GM12878 (cell line): Measurements from ENCODE around the gene LMAN2. TPM values are rescaled to one million over a fixed set of nuclear protein-coding genes. Genes with fewer than 3 reads are reported as not detected.
A peak's percentile ranks its signal among the peaks of the same experiment; 100 is the strongest.

ENCODE experiments used
- ATF7 ChIP-seq: fragments of 450-650 bp; IDR thresholded peaks from 2 replicates; pipeline ENCODE4 v1.6.1; 2016; ENCODE audit warnings: low read depth, mild to moderate bottlenecking
- CEBPB ChIP-seq, 2 experiments: fragments of 150-350 bp in 1 of 2; IDR thresholded peaks; 2 replicates each; pipeline ENCODE4 v1.6.1; 2012 to 2014; ENCODE audit warnings: low read depth in 2 of 2, low read length in 2 of 2, borderline replicate concordance in 1 of 2, inconsistent platforms in 1 of 2
- KAT2A ChIP-seq: conservative IDR thresholded peaks from 2 replicates; pipeline ENCODE4 v1.6.1; 2011; ENCODE audit warnings: low read depth, low read length; ENCODE audit not compliant: control insufficient read depth
- MTA2 ChIP-seq: fragments of 450-650 bp; IDR thresholded peaks from 2 replicates; pipeline ENCODE4 v1.6.1; 2016; ENCODE audit warnings: low read depth, mild to moderate bottlenecking, moderate library complexity
- MYB ChIP-seq: fragments of 150-350 bp; IDR thresholded peaks from 2 replicates; pipeline ENCODE4 v1.6.1; 2014; ENCODE audit warnings: mild to moderate bottlenecking, low read depth, low read length, borderline replicate concordance
- NR2F1 ChIP-seq: fragments of 450-650 bp; conservative IDR thresholded peaks from 2 replicates; pipeline ENCODE4 v1.6.1; 2017; ENCODE audit warnings: mild to moderate bottlenecking
- POLR2A ChIP-seq: IDR thresholded peaks from 2 replicates; pipeline ENCODE4 v1.6.1; 2011; ENCODE audit warnings: low read depth, mild to moderate bottlenecking, low read length
- RAD51 ChIP-seq: fragments of 450-650 bp; IDR thresholded peaks from 2 replicates; pipeline ENCODE4 v1.6.1; 2016; ENCODE audit warnings: moderate library complexity, mild to moderate bottlenecking, inconsistent platforms
- SIN3A ChIP-seq: IDR thresholded peaks from 2 replicates; pipeline ENCODE4 v1.6.1; 2012; ENCODE audit warnings: low read depth, low read length, improper control_type of control experiment
- SUZ12 ChIP-seq: fragments of 200-600 bp; sonication (generic); IDR thresholded peaks from one replicate; pipeline ENCODE4 v1.6.1; 2018; ENCODE audit warnings: antibody characterized with exemption, mild to moderate bottlenecking; ENCODE audit not compliant: unreplicated experiment
- ZNF207 ChIP-seq: fragments of 450-650 bp; IDR thresholded peaks from 2 replicates; pipeline ENCODE4 v1.6.1; 2014; ENCODE audit warnings: antibody characterized with exemption, mild to moderate bottlenecking, borderline replicate concordance
- polyA plus RNA-seq, 11 experiments: library from polyadenylated mRNA; depleted of rRNA in 4 of 11; unstranded in 6 of 11; stranded (reverse) in 5 of 11; fragments of >200 nt; fragmentation: Nextera tagmentation in 4 of 11; fragmentation: Illumina TruSeq in 1 of 11; extraction: Ambion mirVana in 4 of 11; extraction: Trizol in 1 of 11; gene quantifications; 1 replicate in 1 of 11; 2 replicates in 10 of 11; pipeline versions ENCODE4 v1.2.1 to v1.2.3, GENCODE V29; 2011 to 2016; ENCODE audit warnings: inconsistent platforms in 2 of 11, missing spikeins in 2 of 11, low read depth in 1 of 11
- total RNA-seq, 4 experiments: library from RNA; depleted of rRNA in 3 of 4; stranded (reverse); fragments of >200 nt in 3 of 4; fragmentation: Illumina TruSeq in 1 of 4; extraction: Trizol in 1 of 4; gene quantifications; 2 replicates each; pipeline versions ENCODE4 v1.2.1 to v1.2.3, GENCODE V29; 2013 to 2021
- TF ChIP-seq, protein P1 (sequence below): fragments of 450-650 bp; IDR thresholded peaks from 2 replicates; pipeline ENCODE4 v1.6.1; 2017; ENCODE audit warnings: mild to moderate bottlenecking, moderate library complexity
- TF ChIP-seq, protein P2 (sequence below): IDR thresholded peaks from 2 replicates; pipeline ENCODE4 v1.6.1; 2012; ENCODE audit warnings: low read length, inconsistent platforms
- TF ChIP-seq, protein P3 (sequence below): fragments of 450-650 bp; conservative IDR thresholded peaks from 2 replicates; pipeline ENCODE4 v1.6.1; 2017; ENCODE audit warnings: mild to moderate bottlenecking, moderate library complexity
- TF ChIP-seq, protein P4 (sequence below): fragments of 450-650 bp; IDR thresholded peaks from 2 replicates; pipeline ENCODE4 v1.6.1; 2017; ENCODE audit warnings: mild to moderate bottlenecking, moderate library complexity
- TF ChIP-seq, protein P5 (sequence below): IDR thresholded peaks from 2 replicates; pipeline ENCODE4 v1.6.1; 2011; ENCODE audit warnings: borderline replicate concordance, low read depth, mild to moderate bottlenecking, moderate library complexity, mixed read lengths, low read length; ENCODE audit not compliant: insufficient read depth; ENCODE audit errors: extremely low read length

LMAN2 gene
- total and polyA plus RNA-seq, 10 of the 15 experiments (the other 5 are each of a cell fraction or from before 2014, with no cell fraction given): 2.4 to 264 (median 147) TPM

DNA sequence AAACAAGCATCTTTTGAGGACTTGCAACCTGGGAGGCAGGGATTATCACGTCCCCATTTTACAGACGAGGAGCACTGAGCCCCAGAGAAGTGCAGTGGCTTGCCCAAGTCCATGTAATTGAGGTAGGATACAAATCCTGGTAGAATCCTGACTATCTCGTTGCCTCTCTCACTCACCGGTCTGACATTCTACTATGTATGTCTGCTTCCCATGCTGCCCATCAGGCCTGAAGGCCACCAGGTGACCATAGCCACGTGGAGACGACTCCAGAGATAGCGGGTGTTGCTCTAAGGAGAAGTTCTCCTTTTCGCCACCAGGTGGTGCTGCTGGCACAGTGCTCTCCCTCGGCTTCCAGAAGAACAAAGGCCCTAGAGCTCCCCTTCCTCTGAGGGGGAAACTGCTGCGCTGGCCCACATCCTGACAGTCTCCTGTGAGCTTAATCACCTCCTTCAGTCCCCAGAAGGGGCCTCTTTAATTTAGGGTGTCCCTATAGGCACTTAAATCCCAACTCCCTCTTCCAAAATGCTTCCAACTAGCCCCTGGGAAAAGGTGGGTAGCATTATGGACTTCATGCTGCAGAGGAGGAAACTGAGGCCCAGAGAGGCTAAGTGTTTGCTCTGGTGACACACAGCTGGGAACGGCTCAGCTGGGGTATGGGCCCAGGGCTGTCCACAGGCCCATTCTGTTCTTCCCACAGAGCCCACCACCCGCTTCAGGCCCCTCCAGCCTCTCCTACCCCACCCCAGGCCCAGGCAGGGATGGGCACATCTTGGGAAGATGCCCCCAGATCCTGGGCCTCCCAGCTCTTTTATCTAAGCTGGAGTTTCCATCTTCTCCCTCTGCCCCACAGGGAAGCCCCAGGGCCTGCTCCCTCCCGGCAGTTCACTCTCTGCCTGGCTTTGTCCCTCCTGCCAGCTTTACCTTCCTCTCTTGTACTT is 39.2 kb upstream of the LMAN2 start (continued):
- TF ChIP-seq, protein P1, sequence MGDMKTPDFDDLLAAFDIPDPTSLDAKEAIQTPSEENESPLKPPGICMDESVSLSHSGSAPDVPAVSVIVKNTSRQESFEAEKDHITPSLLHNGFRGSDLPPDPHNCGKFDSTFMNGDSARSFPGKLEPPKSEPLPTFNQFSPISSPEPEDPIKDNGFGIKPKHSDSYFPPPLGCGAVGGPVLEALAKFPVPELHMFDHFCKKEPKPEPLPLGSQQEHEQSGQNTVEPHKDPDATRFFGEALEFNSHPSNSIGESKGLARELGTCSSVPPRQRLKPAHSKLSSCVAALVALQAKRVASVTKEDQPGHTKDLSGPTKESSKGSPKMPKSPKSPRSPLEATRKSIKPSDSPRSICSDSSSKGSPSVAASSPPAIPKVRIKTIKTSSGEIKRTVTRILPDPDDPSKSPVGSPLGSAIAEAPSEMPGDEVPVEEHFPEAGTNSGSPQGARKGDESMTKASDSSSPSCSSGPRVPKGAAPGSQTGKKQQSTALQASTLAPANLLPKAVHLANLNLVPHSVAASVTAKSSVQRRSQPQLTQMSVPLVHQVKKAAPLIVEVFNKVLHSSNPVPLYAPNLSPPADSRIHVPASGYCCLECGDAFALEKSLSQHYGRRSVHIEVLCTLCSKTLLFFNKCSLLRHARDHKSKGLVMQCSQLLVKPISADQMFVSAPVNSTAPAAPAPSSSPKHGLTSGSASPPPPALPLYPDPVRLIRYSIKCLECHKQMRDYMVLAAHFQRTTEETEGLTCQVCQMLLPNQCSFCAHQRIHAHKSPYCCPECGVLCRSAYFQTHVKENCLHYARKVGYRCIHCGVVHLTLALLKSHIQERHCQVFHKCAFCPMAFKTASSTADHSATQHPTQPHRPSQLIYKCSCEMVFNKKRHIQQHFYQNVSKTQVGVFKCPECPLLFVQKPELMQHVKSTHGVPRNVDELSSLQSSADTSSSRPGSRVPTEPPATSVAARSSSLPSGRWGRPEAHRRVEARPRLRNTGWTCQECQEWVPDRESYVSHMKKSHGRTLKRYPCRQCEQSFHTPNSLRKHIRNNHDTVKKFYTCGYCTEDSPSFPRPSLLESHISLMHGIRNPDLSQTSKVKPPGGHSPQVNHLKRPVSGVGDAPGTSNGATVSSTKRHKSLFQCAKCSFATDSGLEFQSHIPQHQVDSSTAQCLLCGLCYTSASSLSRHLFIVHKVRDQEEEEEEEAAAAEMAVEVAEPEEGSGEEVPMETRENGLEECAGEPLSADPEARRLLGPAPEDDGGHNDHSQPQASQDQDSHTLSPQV: no peak
- TF ChIP-seq CEBPB (IDR thresholded peaks at IDR 0.05; ENCODE audit: borderline replicate concordance in 1 of 2, low read depth in 2 of 2, low read length in 2 of 2) (no peak), ATF7 (no peak), ZNF207 (0 out of 2 replicates have a peak, but pooled peaks have one; percentile 43), MYB (no peak), MTA2 (no peak), NR2F1 (no peak), SUZ12 (no peak), RAD51 (peak; percentile 95), KAT2A (no peak), POLR2A (no peak), SIN3A (peak; percentile 76)
- TF ChIP-seq, protein P2, sequence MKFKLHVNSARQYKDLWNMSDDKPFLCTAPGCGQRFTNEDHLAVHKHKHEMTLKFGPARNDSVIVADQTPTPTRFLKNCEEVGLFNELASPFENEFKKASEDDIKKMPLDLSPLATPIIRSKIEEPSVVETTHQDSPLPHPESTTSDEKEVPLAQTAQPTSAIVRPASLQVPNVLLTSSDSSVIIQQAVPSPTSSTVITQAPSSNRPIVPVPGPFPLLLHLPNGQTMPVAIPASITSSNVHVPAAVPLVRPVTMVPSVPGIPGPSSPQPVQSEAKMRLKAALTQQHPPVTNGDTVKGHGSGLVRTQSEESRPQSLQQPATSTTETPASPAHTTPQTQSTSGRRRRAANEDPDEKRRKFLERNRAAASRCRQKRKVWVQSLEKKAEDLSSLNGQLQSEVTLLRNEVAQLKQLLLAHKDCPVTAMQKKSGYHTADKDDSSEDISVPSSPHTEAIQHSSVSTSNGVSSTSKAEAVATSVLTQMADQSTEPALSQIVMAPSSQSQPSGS: no peak
- TF ChIP-seq, protein P3, sequence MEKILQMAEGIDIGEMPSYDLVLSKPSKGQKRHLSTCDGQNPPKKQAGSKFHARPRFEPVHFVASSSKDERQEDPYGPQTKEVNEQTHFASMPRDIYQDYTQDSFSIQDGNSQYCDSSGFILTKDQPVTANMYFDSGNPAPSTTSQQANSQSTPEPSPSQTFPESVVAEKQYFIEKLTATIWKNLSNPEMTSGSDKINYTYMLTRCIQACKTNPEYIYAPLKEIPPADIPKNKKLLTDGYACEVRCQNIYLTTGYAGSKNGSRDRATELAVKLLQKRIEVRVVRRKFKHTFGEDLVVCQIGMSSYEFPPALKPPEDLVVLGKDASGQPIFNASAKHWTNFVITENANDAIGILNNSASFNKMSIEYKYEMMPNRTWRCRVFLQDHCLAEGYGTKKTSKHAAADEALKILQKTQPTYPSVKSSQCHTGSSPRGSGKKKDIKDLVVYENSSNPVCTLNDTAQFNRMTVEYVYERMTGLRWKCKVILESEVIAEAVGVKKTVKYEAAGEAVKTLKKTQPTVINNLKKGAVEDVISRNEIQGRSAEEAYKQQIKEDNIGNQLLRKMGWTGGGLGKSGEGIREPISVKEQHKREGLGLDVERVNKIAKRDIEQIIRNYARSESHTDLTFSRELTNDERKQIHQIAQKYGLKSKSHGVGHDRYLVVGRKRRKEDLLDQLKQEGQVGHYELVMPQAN: no peak
- TF ChIP-seq, protein P4, sequence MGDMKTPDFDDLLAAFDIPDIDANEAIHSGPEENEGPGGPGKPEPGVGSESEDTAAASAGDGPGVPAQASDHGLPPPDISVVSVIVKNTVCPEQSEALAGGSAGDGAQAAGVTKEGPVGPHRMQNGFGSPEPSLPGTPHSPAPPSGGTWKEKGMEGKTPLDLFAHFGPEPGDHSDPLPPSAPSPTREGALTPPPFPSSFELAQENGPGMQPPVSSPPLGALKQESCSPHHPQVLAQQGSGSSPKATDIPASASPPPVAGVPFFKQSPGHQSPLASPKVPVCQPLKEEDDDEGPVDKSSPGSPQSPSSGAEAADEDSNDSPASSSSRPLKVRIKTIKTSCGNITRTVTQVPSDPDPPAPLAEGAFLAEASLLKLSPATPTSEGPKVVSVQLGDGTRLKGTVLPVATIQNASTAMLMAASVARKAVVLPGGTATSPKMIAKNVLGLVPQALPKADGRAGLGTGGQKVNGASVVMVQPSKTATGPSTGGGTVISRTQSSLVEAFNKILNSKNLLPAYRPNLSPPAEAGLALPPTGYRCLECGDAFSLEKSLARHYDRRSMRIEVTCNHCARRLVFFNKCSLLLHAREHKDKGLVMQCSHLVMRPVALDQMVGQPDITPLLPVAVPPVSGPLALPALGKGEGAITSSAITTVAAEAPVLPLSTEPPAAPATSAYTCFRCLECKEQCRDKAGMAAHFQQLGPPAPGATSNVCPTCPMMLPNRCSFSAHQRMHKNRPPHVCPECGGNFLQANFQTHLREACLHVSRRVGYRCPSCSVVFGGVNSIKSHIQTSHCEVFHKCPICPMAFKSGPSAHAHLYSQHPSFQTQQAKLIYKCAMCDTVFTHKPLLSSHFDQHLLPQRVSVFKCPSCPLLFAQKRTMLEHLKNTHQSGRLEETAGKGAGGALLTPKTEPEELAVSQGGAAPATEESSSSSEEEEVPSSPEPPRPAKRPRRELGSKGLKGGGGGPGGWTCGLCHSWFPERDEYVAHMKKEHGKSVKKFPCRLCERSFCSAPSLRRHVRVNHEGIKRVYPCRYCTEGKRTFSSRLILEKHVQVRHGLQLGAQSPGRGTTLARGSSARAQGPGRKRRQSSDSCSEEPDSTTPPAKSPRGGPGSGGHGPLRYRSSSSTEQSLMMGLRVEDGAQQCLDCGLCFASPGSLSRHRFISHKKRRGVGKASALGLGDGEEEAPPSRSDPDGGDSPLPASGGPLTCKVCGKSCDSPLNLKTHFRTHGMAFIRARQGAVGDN: peak; percentile 78
- TF ChIP-seq, protein P5, sequence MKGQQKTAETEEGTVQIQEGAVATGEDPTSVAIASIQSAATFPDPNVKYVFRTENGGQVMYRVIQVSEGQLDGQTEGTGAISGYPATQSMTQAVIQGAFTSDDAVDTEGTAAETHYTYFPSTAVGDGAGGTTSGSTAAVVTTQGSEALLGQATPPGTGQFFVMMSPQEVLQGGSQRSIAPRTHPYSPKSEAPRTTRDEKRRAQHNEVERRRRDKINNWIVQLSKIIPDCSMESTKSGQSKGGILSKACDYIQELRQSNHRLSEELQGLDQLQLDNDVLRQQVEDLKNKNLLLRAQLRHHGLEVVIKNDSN: peak; percentile 55
